ENCODE measurements around the gene TEPSIN.
A peak's percentile ranks its signal among the peaks of the same experiment; 100 is the strongest.

TEPSIN gene

DNA sequence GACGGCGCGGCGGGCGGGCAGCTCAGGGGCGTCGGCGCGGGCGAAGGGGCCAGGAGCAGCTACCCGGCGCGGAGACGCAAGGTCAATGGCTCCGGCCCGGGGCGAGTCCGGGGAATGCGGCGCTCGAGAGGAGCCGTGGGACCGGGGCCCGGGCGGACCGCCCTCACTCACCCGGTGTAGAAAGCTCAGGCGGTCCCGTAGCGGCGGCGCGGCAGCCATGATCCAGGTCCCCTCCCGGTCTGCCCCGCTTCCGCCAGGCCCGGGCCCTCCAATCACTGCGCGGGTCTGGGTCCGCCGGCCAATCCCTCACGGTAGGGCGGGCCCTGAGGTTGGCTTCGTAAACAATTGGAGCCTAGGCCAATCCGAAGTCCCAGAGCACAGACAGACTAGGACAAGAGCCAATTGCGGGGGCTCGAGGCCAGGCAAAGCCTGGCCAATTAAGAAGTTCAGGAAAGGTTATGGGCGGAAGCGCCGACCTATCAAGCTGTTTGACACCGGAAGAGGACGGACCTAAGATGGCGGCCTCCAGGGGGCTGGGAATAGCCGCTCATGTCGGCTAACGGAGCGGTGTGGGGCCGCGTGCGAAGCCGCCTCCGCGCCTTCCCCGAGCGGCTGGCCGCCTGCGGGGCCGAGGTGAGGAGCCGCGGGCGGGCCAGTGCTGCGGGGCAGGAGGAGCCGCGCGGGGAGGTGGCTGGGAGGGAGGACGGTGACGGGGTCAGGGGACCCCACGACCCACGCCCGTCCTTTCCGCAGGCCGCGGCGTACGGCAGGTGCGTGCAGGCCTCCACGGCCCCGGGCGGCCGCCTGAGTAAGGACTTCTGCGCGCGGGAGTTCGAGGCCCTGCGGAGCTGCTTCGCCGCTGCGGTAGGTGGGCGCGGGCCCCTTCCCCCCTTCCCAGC lies at the start of gene TEPSIN, which contains the start of gene NDUFAF8:
Gene TEPSIN, minus strand, starts transcription at position 241 of the 899 bp plus-strand sequence. Its CDS starts 22 bp downstream, at position 219.
Gene NDUFAF8, plus strand, starts transcription at position 504 of the 899 bp plus-strand sequence. Its CDS starts 46 bp downstream, at position 550.
- DNase-seq (ENCODE audit: low spot score), result peak; percentile 100

GRCh38 chr17:81287741-81288430 lies 49.0 kb upstream of the TEPSIN start:
- no peak for DNase-seq (ENCODE audit: low spot score)

GRCh38 chr17:81287152-81287551 lies 48.3 kb upstream of the TEPSIN start:
- DNase-seq (ENCODE audit: low spot score), result no peak

DNA sequence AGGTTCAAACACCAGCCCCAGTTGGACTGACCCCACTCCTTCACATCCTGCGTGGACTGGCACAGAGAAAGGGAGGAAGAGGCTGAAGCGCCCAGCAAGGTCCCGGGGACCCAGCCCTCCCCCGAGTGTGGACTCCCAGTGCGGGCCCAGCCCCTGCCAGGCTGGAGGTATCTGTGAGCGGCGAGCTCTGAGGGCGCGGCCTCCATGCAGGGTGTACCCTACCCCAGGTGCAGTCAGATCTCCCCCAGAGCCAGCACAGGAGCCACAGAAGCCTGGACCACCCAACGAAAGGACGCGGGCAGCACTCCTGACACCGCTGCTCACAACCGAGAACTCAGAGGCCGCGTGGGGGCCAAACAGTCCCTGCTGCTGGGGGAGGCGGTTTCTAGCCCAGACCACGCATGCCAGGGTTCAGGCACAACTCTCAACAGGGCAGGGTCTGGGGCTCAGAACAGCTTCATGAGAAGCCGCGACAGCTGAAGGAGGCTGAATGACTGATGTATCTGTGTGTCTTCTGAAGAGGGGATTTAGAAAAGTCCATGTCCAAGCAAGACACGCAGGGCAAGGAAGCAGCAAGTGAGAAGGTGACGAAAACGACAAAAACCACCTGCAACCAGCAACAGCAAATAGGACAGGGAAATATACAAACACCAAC lies 47.8 kb upstream of the TEPSIN start:
- DNase-seq (ENCODE audit: low spot score), result no peak

GRCh38 chr17:81285894-81286293 lies 47.0 kb upstream of the TEPSIN start:
- DNase-seq (ENCODE audit: low spot score), result no peak

GRCh38 chr17:81285179-81285878 lies 46.5 kb upstream of the TEPSIN start:
- DNase-seq (ENCODE audit: low spot score), result no peak

- no peak for DNase-seq (ENCODE audit: low spot score)
Observed at GRCh38 chr17:81282876-81283275, 44.0 kb upstream of the TEPSIN start.

DNA sequence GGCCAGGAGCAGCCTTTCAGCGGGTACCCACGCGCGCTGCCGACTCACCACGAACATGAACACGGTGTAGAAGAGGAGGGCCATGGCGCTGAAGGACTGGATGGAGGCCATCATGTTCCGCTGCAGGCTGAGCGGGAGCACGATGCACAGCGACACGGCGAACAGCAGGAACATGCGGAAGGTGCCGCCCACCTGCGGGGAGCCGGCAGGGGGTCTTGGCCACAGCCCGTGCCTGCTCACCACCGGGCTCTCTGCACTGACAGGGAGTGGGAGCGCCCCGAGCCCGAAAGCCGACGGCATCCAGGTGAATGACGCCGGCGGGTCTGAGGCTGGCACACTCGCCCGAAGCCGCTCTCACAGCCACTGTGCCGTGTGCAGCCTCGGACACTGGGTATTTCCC lies 43.3 kb upstream of the TEPSIN start:
- no peak for DNase-seq (ENCODE audit: low spot score)

GRCh38 chr17:81280571-81280970 lies 41.7 kb upstream of the TEPSIN start:
- no peak for DNase-seq (ENCODE audit: low spot score)

- DNase-seq (ENCODE audit: low spot score), result no peak
Observed at GRCh38 chr17:81279278-81280275, 40.7 kb upstream of the TEPSIN start.

DNA sequence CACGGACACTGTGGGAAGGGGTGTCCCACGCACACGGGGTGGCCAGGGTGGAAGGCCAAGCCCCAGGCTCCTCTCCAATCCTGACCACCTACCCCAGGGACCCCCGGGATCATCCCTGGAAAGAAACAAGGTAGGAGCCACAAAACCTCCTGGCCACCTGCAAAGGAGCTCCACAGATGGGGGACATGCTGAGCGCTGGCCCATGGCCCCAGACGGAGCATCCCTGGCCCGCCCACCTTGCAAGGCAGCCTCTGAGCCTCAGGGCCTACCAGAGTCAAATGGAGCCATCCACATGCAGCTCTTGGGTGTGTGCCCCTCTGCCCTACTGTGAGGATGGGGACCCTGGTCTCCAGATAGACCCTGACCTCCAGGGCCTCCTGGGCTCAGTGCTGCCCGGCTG lies 40.0 kb upstream of the TEPSIN start:
- no peak for DNase-seq (ENCODE audit: low spot score)

DNA sequence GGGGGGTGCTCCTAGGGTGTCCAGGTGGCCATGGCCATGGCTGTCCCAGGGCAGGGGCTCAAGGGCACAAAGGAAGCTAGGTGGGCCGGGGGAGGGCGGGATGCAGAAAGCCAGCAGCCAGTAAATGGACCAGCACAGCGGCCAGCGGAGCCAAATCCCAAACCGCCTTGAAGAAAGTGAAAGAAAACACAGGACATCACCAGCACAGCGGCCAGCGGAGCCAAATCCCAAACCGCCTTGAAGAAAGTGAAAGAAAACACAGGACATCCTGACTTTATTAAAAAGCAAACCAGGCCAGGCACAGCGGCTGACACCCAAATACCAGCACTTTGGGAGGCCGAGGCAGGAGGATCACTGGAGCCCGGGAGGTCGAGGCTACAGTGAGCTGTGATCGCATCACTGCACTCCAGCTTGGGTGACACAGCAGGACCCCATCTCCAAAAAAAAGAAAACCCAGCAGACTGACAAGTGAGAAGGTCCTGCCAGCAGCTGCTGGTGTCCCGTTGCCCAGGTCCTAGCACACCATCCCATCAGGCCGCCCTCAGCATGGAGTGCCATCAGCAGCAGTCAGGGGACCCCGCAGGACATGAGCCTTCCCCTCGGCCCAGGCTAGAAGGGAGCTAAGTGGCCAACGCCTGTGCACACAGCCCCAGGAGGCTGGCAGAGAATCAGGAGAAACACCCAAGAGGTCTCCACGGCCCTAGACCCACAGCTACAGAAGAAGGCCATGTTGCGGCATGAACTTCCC lies 39.3 kb upstream of the TEPSIN start:
- DNase-seq (ENCODE audit: low spot score), result no peak

DNA sequence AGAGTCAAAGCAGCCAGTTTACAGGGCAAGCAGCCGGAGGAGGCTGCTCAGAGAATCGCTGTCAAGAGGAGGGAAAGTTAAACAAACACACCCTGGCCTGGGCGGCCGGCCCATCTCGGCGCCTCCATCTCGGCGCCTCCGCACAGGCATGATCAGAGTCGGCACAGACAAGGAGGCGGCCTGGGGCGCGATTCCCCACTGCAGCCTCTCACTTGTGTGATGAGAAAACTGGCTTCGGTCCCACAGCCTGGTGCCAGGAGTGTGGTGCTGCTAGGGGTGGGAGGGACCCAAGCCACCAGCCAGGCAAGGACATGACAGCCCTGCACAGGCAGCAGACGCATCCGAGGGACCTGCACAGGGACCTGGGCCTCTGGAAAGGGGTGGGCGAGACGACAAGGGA lies 38.6 kb upstream of the TEPSIN start:
- no peak for DNase-seq (ENCODE audit: low spot score)

- DNase-seq (ENCODE audit: low spot score), result no peak
Observed at GRCh38 chr17:81276781-81277180, 37.9 kb upstream of the TEPSIN start.

DNA sequence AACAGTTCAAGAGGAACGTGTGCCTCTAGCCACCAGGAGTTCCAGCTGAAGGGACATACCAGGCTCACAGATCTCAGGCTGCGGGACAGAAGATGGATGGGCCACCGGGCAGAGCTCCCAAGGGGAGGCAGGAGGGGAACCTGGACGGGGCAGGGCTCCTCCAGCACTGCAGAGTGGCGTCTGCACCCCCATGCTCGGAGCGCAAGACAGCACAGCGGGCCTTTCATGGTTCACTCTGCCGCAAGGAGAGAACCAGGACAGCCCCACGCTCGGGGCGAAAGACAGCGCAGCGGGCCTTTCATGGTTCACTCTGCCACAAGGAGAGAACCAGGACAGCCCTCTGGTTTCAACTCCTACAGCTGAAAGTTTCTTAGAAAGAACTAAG lies 35.6 kb upstream of the TEPSIN start:
- no peak for DNase-seq (ENCODE audit: low spot score)

DNA sequence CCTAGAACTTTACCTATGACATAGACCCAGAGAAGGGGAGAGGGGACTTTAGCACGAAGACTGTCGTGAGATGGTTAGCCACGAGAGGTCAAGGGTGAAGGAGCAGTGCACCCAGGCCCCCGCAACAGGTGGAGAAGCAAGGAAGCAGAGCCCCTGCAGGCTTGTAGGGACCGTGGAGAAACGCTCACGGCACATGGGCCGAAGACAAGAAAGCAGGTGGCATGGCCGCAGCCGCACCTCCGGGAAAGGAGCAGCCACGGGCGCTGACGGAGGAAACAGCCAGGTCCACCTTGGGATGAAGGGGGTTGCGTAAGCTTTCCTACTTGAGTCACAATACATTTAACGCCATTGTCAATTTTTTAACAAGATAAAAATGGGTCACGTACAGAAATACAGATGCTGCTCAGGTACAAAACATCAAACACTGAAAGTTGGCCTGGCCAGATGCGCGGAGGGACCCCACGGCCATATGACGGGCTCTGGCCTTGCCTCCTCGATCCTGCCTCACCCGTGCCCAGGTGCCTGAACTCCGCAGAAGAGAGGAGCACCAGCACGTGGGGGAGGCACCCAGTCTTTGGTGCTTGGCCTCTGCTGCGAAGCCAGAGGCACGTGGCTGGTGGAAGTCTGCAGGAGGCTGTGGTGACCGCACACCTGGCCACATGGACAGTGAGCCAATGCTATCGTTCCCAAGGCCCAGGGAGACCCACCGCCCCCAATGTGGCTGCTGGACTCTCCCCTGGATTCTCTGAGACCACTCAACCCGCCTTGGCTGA lies 35.0 kb upstream of the TEPSIN start:
- no peak for DNase-seq (ENCODE audit: low spot score)

DNA sequence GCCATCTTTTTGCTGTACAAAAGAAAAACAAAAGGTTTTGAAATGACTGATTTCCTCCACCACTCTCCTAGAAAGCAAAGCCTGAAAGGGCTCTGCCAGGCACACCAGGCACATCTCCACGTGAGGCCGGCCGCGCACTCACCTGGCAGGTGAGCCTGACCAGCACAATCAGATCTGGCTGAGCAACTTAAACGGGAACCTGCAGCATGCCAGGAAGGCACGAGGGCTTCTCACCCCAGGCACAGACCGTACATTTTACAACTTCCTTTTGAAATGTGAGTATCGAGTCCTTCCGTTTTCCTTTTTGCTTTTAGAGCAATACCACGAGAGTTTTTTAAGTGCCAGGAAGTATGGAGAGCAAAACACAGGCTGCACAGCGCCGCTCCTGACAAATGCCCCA lies 33.8 kb upstream of the TEPSIN start:
- no peak for DNase-seq (ENCODE audit: low spot score)

DNA sequence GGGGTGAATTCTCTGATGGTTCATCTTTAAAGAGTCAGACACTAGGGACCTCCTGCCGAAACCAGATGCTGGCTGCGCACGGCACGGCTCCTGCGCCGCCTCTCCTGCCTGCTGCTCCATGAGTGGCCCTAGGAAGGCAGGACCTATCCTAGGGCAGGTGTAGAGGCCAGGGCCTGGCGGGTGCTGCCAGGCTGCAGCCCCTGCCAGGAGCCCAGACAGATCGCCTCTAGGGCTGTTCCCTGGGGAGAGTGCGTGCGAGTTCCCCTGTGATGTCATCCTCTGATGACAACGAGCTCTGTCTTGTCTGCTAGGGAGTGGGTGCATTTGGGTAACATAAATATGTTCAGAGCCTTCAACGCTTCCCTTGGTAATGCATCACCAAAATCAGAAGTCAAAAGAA lies 32.4 kb upstream of the TEPSIN start:
- DNase-seq (ENCODE audit: low spot score), result no peak

DNA sequence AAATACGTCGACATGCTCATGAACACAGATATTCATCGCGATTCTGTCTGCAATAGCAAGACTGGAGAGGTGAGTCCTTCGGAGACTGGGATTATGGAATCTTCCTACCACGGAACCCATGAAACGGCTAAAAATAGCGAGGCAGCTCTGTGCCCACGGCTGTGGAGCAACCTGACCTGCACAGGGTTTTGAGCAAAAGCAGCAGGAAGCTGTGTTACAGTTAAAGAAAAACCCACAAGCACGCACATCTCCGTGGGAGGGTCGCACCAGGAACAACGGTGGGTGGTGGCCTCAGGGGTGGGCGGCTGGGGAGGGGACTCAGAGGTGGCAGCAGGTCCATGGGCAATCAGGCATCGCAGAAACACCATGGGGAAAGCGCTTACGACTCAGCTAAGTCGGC lies 31.4 kb upstream of the TEPSIN start:
- DNase-seq (ENCODE audit: low spot score), result no peak

Data from HuH-7.5 (cell line).